Measurements from ENCODE around the gene CCDC24.

DNA sequence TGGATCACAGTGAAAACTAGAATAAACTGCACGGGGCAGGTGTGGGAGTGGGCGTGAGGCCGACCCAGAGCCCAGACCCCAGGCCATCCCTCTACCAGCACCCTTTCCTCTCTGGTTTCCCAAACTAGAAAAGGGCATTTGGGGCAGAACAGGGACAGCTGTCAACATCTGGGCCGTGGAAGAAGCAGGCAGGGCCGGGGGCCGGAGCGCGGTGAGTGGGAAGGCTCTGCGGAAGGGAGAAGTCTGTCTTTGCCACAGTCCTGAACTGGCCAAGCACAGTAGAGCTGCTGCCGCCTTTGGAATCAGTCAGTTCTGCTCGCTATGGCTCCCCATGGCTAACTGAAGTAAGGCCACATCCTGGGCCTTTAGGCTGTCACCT lies 6.6 kb downstream of the CCDC24 start:
- no peak for TF ChIP-seq GATA2 (IDR thresholded peaks at IDR 0.05; ENCODE audit: insufficient read depth, insufficient read length, low read depth, low read length)
- TF ChIP-seq, protein P1, sequence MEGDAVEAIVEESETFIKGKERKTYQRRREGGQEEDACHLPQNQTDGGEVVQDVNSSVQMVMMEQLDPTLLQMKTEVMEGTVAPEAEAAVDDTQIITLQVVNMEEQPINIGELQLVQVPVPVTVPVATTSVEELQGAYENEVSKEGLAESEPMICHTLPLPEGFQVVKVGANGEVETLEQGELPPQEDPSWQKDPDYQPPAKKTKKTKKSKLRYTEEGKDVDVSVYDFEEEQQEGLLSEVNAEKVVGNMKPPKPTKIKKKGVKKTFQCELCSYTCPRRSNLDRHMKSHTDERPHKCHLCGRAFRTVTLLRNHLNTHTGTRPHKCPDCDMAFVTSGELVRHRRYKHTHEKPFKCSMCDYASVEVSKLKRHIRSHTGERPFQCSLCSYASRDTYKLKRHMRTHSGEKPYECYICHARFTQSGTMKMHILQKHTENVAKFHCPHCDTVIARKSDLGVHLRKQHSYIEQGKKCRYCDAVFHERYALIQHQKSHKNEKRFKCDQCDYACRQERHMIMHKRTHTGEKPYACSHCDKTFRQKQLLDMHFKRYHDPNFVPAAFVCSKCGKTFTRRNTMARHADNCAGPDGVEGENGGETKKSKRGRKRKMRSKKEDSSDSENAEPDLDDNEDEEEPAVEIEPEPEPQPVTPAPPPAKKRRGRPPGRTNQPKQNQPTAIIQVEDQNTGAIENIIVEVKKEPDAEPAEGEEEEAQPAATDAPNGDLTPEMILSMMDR (IDR thresholded peaks at IDR 0.05; ENCODE audit: extremely low read depth in 1 of 2, insufficient read depth in 1 of 2, low read depth in 1 of 2, low read length in 2 of 2): no peak
- no peak for TF ChIP-seq POLR2A (IDR thresholded peaks at IDR 0.05; ENCODE audit: low read depth, low read length)
- TF ChIP-seq, protein P2, sequence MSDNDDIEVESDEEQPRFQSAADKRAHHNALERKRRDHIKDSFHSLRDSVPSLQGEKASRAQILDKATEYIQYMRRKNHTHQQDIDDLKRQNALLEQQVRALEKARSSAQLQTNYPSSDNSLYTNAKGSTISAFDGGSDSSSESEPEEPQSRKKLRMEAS (IDR thresholded peaks at IDR 0.05; ENCODE audit: insufficient read depth, insufficient read length): no peak
- TF ChIP-seq EZH2 (IDR thresholded peaks at IDR 0.05; ENCODE audit: borderline replicate concordance, low read depth, low read length, severe bottlenecking): no peak
- TF ChIP-seq JUN (IDR thresholded peaks at IDR 0.05; ENCODE audit: borderline replicate concordance, insufficient read depth, insufficient read length, low read depth): no peak
- no peak for TF ChIP-seq MYC (IDR thresholded peaks at IDR 0.05; ENCODE audit: low read depth, low read length)
- TF ChIP-seq POLR2AphosphoS5 (IDR thresholded peaks at IDR 0.05; ENCODE audit: insufficient read depth, low read depth, low read length): no peak
- TF ChIP-seq FOS (IDR thresholded peaks at IDR 0.05; ENCODE audit: borderline replicate concordance, insufficient read depth, low read length): no peak

All from endothelial cell of umbilical vein (primary cell).